Heart left ventricle (tissue), 16 donors: Measurements from ENCODE around the gene ACTR5. TPM values are rescaled to one million over a fixed set of nuclear protein-coding genes. Genes with fewer than 3 reads are reported as not detected.

Experiments used
- ATAC-seq, 4 donors: fragments of 200-7000 bp; cut with Tn5 transposase; one replicate each; pipeline ENCODE4 v1.9.1; 2020 to 2022; ENCODE audit warnings: moderate library complexity in 4 of 4, mild to moderate bottlenecking in 3 of 4, moderate number of reproducible peaks in 1 of 4
- DNase-seq, 5 donors: peaks; one replicate each; pipeline ENCODE4 v3.0.0-alpha.2; 2020
- H3K27ac ChIP-seq, 12 donors: fragments of 200-600 bp; sonication (generic) in 4 of 12; one replicate each; pipeline versions ENCODE4 v1.5.0 to v1.8.0; 2016 to 2022; ENCODE audit warnings: mild to moderate bottlenecking in 2 of 12
- H3K27me3 ChIP-seq, 9 donors: fragments of 200-600 bp; sonication (generic) in 2 of 9; one replicate each; pipeline versions ENCODE4 v1.5.1 to v1.8.0; 2016 to 2022; ENCODE audit warnings: mild to moderate bottlenecking in 3 of 9
- H3K36me3 ChIP-seq, 9 donors: fragments of 200-600 bp; sonication (generic) in 2 of 9; one replicate each; pipeline versions ENCODE4 v1.5.0 to v1.8.0; 2018 to 2022; ENCODE audit warnings: mild to moderate bottlenecking in 2 of 9
- H3K4me1 ChIP-seq, 12 donors: fragments of 200-600 bp; sonication (generic) in 4 of 12; one replicate each; pipeline versions ENCODE4 v1.5.0 to v1.8.0; 2016 to 2022; ENCODE audit warnings: mild to moderate bottlenecking in 3 of 12
- H3K4me3 ChIP-seq, 12 donors: fragments of 200-600 bp; sonication (generic) in 4 of 12; one replicate each; pipeline versions ENCODE4 v1.5.0 to v1.8.0; 2017 to 2022; ENCODE audit warnings: mild to moderate bottlenecking in 9 of 12, moderate library complexity in 4 of 12
- H3K9me3 ChIP-seq, 12 donors: fragments of 200-600 bp; sonication (generic) in 4 of 12; one replicate each; pipeline versions ENCODE4 v1.5.0 to v1.8.0; 2016 to 2022; ENCODE audit warnings: mild to moderate bottlenecking in 1 of 12
- POLR2A ChIP-seq, 2 donors: fragments of 450-650 bp; IDR thresholded peaks; one replicate each; pipeline ENCODE4 v1.6.1; 2017; ENCODE audit warnings: antibody characterized with exemption in 2 of 2, mild to moderate bottlenecking in 2 of 2, moderate library complexity in 2 of 2
- WGBS, 4 donors: extraction: QIAGEN DNeasy Blood & Tissue Kit in 2 of 4; methylation state at CpG; one replicate each; pipeline versions ENCODE4 v1.1.5 to v1.1.7; 2013 to 2018; 5-methylcytosine and 5-hydroxymethylcytosine counted together
- intact Hi-C, 10 donors: fragments of 100-400 bp; cut with DNase I; formaldehyde crosslinking; loops; one replicate each; pipeline versions ENCODE4 v1.11.1 to v1.14.2; 2022
- polyA plus RNA-seq, 2 donors: library from polyadenylated mRNA; stranded (reverse); fragments of 200-250 nt; gene quantifications; one replicate each; pipeline ENCODE4 v1.2.3, GENCODE V29; 2013
- total RNA-seq, 9 donors: library from RNA; depleted of rRNA in 2 of 9; stranded (reverse); fragments of >200 nt in 2 of 9; fragmentation: NEBNext Ultra II Directional in 3 of 9; extraction: Animal tissue kit (Norgen Biotek cat#: 25700) in 3 of 9; gene quantifications; one replicate each; pipeline versions ENCODE4 v1.1.0 to v1.2.4, GENCODE V29; 2016 to 2023
- TF ChIP-seq, protein P1 (sequence below), 12 donors: fragments of 200-600 bp; sonication (generic) in 4 of 12; IDR thresholded peaks; one replicate each; pipeline versions ENCODE4 v1.5.0 to v1.8.0; 2018 to 2022; ENCODE audit warnings: antibody characterized with exemption in 12 of 12, mild to moderate bottlenecking in 5 of 12
- donor health status: ischemic (EF 13 %, LVEDD 7.1; RV severe dilation, severe dysfunction).
- donor health status: healthy with polysubstance abuse.
- donor health status: DM: no; HTN: yes; CAD: no.
- donor health status: DM: no; HTN: no; CAD: no.
- donor health status: ischemic (EF 25% LVEDD 6.9; RV normal size, moderate dysfunction).
- donor health status: ischemic (EF 25% LVEDD 5.7; RV mildly dilated, moderate dysfunction).
- donor health status: healthy.
- donor health status: DM: yes; HTN: yes; CAD: no.
- donor health status: ischemic (EF 35%, LVEDD 5.7; RV mildly dilated, moderate dysfunction).
- donor health status: nonischemic (EF 11% LVEDD 7.7; RV severe dilation, severe dysfunction).
- donor health status: DM: yes; HTN: yes; CAD: no.
- donor health status: PGD.
- donor health status: ischemic (EF 29% LVEDD 5.4; RV normal size, mild dysfunction).
- donor health status: nonischemic (EF 23%, LVEDD 6.1; RV moderate dilation, normal function).

ACTR5 gene
- total and polyA plus RNA-seq, 11 donors = 2.3 to 6.4 (median 3.5) TPM

DNA sequence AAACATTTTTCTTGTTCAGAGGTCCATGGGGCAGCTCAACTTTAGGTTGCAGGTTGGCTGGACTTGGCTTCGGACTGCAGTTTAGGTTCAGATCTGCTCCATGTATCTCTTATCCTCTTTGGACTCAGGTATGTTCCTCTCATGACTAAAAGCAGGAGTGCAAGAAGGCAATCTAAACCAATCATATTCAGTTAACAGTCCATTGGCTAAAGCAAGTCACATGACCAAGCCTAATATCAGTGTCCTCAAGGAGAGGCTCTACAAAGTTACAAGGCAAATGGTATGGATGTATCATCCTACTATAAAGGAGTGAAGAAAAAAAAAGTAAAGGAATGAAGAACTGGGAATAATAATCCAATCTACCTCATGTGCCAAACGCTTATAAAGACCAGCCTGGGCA is 2.5 kb upstream of the ACTR5 start:
- 94 to 97% (median 94%) methylated on average over 2 of the region's 2 CpGs for WGBS, 4 donors
- no peak for ATAC-seq
- H3K4me1 ChIP-seq = peaks cover 4 to 17% (median 13%) of the 10 kb centered on the region in 12 donors
- H3K9me3 ChIP-seq = no peaks in the 10 kb centered on the region
- peaks cover 0 to 28% (median 6%) of the 10 kb centered on the region in 9 donors for H3K27me3 ChIP-seq
- H3K27ac ChIP-seq = no peak overlapping the region
- intact Hi-C loops = no loop called here
- no peak overlapping the region for H3K4me3 ChIP-seq
- no peak for DNase-seq
- H3K36me3 ChIP-seq = peaks cover 0 to 10% (median 0%) of the 10 kb centered on the region in 9 donors
- TF ChIP-seq, protein P1, sequence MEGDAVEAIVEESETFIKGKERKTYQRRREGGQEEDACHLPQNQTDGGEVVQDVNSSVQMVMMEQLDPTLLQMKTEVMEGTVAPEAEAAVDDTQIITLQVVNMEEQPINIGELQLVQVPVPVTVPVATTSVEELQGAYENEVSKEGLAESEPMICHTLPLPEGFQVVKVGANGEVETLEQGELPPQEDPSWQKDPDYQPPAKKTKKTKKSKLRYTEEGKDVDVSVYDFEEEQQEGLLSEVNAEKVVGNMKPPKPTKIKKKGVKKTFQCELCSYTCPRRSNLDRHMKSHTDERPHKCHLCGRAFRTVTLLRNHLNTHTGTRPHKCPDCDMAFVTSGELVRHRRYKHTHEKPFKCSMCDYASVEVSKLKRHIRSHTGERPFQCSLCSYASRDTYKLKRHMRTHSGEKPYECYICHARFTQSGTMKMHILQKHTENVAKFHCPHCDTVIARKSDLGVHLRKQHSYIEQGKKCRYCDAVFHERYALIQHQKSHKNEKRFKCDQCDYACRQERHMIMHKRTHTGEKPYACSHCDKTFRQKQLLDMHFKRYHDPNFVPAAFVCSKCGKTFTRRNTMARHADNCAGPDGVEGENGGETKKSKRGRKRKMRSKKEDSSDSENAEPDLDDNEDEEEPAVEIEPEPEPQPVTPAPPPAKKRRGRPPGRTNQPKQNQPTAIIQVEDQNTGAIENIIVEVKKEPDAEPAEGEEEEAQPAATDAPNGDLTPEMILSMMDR (IDR thresholded peaks at IDR 0.05) = no peak
- no peak for TF ChIP-seq POLR2A (IDR thresholded peaks at IDR 0.05)

DNA sequence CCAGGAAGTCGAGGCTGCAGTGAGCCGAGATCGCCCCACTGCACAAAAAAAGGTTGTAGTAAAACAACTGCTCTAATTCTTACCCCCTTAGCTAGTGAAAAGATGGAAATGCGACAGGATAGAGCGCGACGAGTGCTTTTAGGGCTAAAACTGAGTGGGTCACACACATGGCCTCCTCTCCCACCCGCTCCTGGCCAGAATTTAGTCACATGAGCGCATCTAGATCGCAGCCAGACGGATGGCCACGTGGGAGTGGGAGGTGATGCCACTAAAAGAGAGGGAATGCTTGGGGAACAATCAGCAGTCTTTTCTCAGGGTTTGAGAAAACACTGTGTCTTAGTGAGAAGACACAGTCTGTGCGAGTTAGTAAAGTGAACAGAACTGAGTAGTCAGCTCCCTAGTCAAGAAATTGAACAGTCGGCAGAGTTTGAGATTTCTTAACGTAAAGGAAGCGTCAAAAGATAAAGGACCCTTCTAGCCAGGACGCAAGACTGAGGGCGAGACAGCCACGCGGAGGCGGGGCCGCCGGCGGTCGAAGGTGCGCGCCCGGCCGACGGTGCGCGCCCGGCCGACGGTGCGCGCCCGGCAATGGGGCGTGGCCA is 664 bp upstream of the ACTR5 start:
- H3K36me3 ChIP-seq = peaks cover 0 to 25% (median 7%) of the 10 kb centered on the region in 9 donors
- H3K9me3 ChIP-seq = no peaks in the 10 kb centered on the region
- H3K27ac ChIP-seq = peak overlapping the region in 10 of 12 donors; percentile 61 to 93 (median 85)
- intact Hi-C loops = no loop called here
- H3K4me1 ChIP-seq = peaks cover 4 to 17% (median 13%) of the 10 kb centered on the region in 12 donors
- no peak for ATAC-seq
- no peak for DNase-seq
- WGBS, 4 donors = 12 to 17% (median 15%) methylated on average over 29 to 39 of the region's 39 CpGs
- no peak for TF ChIP-seq POLR2A (IDR thresholded peaks at IDR 0.05)
- TF ChIP-seq, protein P1 (IDR thresholded peaks at IDR 0.05) = no peak
- H3K4me3 ChIP-seq = peak overlapping the region; percentile 58 to 99 (median 82)
- peaks cover 0 to 15% (median 3%) of the 10 kb centered on the region in 9 donors for H3K27me3 ChIP-seq

GRCh38 chr20:38748861-38749149 is 545 bp downstream of the ACTR5 start:
- DNase-seq (no peak), ATAC-seq (no peak)
- H3K36me3 ChIP-seq = peaks cover 0 to 37% (median 19%) of the 10 kb centered on the region in 9 donors
- no peaks in the 10 kb centered on the region for H3K9me3 ChIP-seq
- H3K4me3 ChIP-seq = peak overlapping the region; percentile 58 to 99 (median 82)
- peaks cover 4 to 17% (median 13%) of the 10 kb centered on the region in 12 donors for H3K4me1 ChIP-seq
- WGBS, 4 donors = 0 to 5% (median 3%) methylated on average over 2 to 10 of the region's 10 CpGs
- intact Hi-C loops = no loop called here
- TF ChIP-seq, protein P1 (IDR thresholded peaks at IDR 0.05) = no peak
- TF ChIP-seq POLR2A (IDR thresholded peaks at IDR 0.05) = no peak
- peaks cover 0 to 5% (median 0%) of the 10 kb centered on the region in 9 donors for H3K27me3 ChIP-seq
- H3K27ac ChIP-seq = peak overlapping the region in 11 of 12 donors; percentile 61 to 93 (median 83)

GRCh38 chr20:38751360-38751976 is 3.2 kb downstream of the ACTR5 start:
- Histone ChIP-seq H3K9me3 (no peaks in the 10 kb centered on the region), H3K27ac (no peak overlapping the region), H3K27me3 (no peaks in the 10 kb centered on the region), H3K4me1 (peaks cover 4 to 17% (median 13%) of the 10 kb centered on the region in 12 donors), H3K36me3 (peaks cover 0 to 63% (median 43%) of the 10 kb centered on the region in 9 donors), H3K4me3 (no peak overlapping the region)
- ATAC-seq = no peak
- intact Hi-C loops = loop anchor here (1.0 to 5.0 kb wide), 4 partner anchors 103 to 105 kb away; no protein-coding TSS in a partner anchor
- no peak for DNase-seq
- no peak for TF ChIP-seq POLR2A (IDR thresholded peaks at IDR 0.05)
- TF ChIP-seq, protein P1 (IDR thresholded peaks at IDR 0.05) = peak; percentile 32 to 74 (median 58)
- WGBS, 4 donors = 48 to 62% (median 57%) methylated on average over 5 of the region's 5 CpGs
